Astrocyte (in vitro differentiated cells and primary cell): Measurements from ENCODE around the gene SH2B2. TPM values are rescaled to one million over a fixed set of nuclear protein-coding genes. Genes with fewer than 3 reads are reported as not detected.

ENCODE experiments used
- DNase-seq: peaks from one replicate; pipeline ENCODE4 v3.0.0-alpha.2; 2010; ENCODE audit warnings: low read depth
- FAIRE-seq: peaks from 2 replicates; lab custom pipeline; 2011; peaks lifted over from hg19 to GRCh38; lab: Jason Lieb, UNC
- H2AFZ ChIP-seq: 2 replicates; pipeline ENCODE4 v1.6.0; 2012; ENCODE audit warnings: low read depth, low read length, inconsistent platforms
- H3K27ac ChIP-seq: 2 replicates; pipeline ENCODE4 v1.5.1; 2011; ENCODE audit warnings: low read depth, low read length, inconsistent platforms
- H3K27me3 ChIP-seq: 2 replicates; pipeline ENCODE4 v1.6.0; 2011; ENCODE audit warnings: low read length, inconsistent platforms; ENCODE audit not compliant: insufficient read depth
- H3K36me3 ChIP-seq: 2 replicates; pipeline ENCODE4 v1.5.1; 2011; ENCODE audit warnings: low read length, inconsistent platforms; ENCODE audit not compliant: insufficient read depth
- H3K4me1 ChIP-seq: 2 replicates; pipeline ENCODE4 v1.5.1; 2011; ENCODE audit warnings: low read length, inconsistent platforms; ENCODE audit not compliant: insufficient read depth
- H3K4me2 ChIP-seq: 2 replicates; pipeline ENCODE4 v1.6.0; 2012; ENCODE audit warnings: low read length, inconsistent platforms
- H3K4me3 ChIP-seq: 2 replicates; pipeline ENCODE4 v1.5.1; 2011; ENCODE audit warnings: low read depth, mild to moderate bottlenecking, low read length, inconsistent platforms; ENCODE audit not compliant: insufficient read depth
- H3K79me2 ChIP-seq: 2 replicates; pipeline ENCODE4 v1.6.0; 2012; ENCODE audit warnings: mild to moderate bottlenecking, low read length, inconsistent platforms; ENCODE audit not compliant: insufficient read depth
- H3K9ac ChIP-seq: 2 replicates; pipeline ENCODE4 v1.6.0; 2012; ENCODE audit warnings: mild to moderate bottlenecking, low read length, inconsistent platforms
- H3K9me3 ChIP-seq: 2 replicates; pipeline ENCODE4 v1.5.1; 2012; ENCODE audit warnings: low read depth, mild to moderate bottlenecking, low read length, inconsistent platforms; ENCODE audit not compliant: insufficient read depth
- H4K20me1 ChIP-seq: 2 replicates; pipeline ENCODE4 v1.6.0; 2012; ENCODE audit warnings: low read length, inconsistent platforms; ENCODE audit not compliant: insufficient read depth
- H3K27ac Mint-ChIP-seq: one replicate; pipeline ENCODE4 v1.8.0; 2021; ENCODE audit warnings: mild to moderate bottlenecking, mixed read lengths; ENCODE audit not compliant: unreplicated experiment
- H3K27me3 Mint-ChIP-seq: one replicate; pipeline ENCODE4 v1.8.0; 2021; ENCODE audit warnings: low read depth, mixed read lengths; ENCODE audit not compliant: unreplicated experiment
- H3K36me3 Mint-ChIP-seq: one replicate; pipeline ENCODE4 v1.8.0; 2021; ENCODE audit warnings: low read depth, mixed read lengths; ENCODE audit not compliant: unreplicated experiment
- H3K4me1 Mint-ChIP-seq: one replicate; pipeline ENCODE4 v1.8.0; 2021; ENCODE audit warnings: low read depth, mixed read lengths; ENCODE audit not compliant: unreplicated experiment
- H3K4me3 Mint-ChIP-seq: one replicate; pipeline ENCODE4 v1.8.0; 2021; ENCODE audit warnings: mild to moderate bottlenecking, moderate library complexity, mixed read lengths; ENCODE audit not compliant: unreplicated experiment
- H3K9me3 Mint-ChIP-seq: one replicate; pipeline ENCODE4 v1.8.0; 2021; ENCODE audit warnings: mild to moderate bottlenecking, mixed read lengths; ENCODE audit not compliant: unreplicated experiment
- EZH2 ChIP-seq: IDR thresholded peaks from 2 replicates; pipeline ENCODE4 v1.6.1; 2012; ENCODE audit warnings: mild to moderate bottlenecking, low read length, inconsistent platforms; ENCODE audit not compliant: insufficient read depth
- total RNA-seq: library from RNA; stranded (reverse); gene quantifications from 2 replicates; pipeline ENCODE4 v1.2.1, GENCODE V29; 2021
- TF ChIP-seq, protein P1 (sequence below): IDR thresholded peaks from 2 replicates; pipeline ENCODE4 v1.5.1; 2011; ENCODE audit warnings: low read depth, mild to moderate bottlenecking, inconsistent platforms, low read length, moderate library complexity; ENCODE audit not compliant: insufficient read depth

Gene SH2B2
- total RNA-seq, 1 donor from 2014 or later: 5.6 TPM

DNA sequence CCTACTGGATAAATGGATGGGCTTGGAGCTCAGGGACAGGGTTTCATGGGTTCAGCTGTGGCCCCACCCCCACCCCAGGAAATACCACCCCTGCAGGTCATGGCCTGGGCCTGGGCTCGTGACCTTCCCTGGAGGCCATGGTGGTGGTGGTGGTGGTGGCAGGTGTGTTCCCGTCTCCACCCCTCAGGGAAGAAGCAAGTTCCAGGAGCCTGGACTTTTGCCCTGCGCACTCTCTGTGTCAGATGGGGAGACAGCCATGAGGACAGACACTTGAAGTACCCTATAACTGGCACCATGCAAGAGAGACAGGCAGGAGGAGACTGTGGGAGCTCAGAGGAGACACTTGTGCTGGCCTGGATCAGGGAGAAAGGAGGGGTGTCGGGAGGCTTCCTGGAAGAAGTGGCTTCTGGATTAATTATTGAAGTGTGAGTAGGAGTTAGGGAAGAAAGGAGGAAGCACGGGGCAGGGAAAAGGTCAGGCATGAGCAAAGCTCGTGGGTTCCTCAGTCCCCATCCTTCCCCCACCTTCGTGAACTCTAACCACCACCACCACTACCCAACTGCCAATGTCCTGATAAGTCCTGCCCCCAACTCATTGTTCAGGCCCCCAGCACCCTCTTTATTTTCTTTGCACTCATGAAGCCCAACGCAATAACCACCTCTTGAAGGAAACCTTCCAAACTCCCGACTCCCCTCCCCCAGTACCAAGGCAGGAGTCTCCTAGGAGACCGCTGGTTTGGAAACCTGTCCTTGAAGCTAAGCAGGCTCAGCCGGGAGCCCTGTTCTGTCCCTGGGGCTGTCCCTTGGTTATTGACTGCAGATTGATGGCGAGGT, 8.9 kb downstream of the SH2B2 start:
- Histone ChIP-seq H3K4me3 (no peak overlapping the region), H3K4me2 (no peak overlapping the region), H2AFZ (no peak overlapping the region), H3K79me2 (no peaks in the 10 kb centered on the region), H3K9ac (no peak overlapping the region), H3K9me3 (no peaks in the 10 kb centered on the region), H4K20me1 (no peaks in the 10 kb centered on the region), H3K36me3 (no peaks in the 10 kb centered on the region), H3K27me3 (peaks cover 11% of the 10 kb centered on the region), H3K4me1 (peaks cover 7% of the 10 kb centered on the region), H3K27ac (no peak overlapping the region)
- Mint-ChIP-seq H3K36me3 (peaks cover 3% of the 10 kb centered on the region), H3K4me3 (peak overlapping the region; percentile 16), H3K27ac (no peak overlapping the region), H3K27me3 (peaks cover 27% of the 10 kb centered on the region), H3K4me1 (peaks cover 6% of the 10 kb centered on the region), H3K9me3 (no peaks in the 10 kb centered on the region)
- no peak for FAIRE-seq
- no peak for TF ChIP-seq EZH2
- TF ChIP-seq, protein P1, sequence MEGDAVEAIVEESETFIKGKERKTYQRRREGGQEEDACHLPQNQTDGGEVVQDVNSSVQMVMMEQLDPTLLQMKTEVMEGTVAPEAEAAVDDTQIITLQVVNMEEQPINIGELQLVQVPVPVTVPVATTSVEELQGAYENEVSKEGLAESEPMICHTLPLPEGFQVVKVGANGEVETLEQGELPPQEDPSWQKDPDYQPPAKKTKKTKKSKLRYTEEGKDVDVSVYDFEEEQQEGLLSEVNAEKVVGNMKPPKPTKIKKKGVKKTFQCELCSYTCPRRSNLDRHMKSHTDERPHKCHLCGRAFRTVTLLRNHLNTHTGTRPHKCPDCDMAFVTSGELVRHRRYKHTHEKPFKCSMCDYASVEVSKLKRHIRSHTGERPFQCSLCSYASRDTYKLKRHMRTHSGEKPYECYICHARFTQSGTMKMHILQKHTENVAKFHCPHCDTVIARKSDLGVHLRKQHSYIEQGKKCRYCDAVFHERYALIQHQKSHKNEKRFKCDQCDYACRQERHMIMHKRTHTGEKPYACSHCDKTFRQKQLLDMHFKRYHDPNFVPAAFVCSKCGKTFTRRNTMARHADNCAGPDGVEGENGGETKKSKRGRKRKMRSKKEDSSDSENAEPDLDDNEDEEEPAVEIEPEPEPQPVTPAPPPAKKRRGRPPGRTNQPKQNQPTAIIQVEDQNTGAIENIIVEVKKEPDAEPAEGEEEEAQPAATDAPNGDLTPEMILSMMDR: no peak
- no peak for DNase-seq

DNA sequence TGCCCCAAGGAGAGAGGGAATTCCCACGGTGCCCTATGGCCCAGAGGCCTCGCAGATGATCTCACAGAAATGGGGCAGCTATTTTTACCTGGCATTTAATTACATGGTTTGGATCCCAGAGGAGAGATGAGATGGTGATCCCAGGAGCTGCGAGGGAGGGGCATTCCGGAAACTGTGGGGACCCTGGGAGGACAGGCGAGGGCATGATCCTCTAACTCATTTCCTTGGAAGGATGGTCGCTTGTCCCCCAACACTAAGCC, 9.4 kb downstream of the SH2B2 start:
- Histone ChIP-seq H3K79me2 (no peaks in the 10 kb centered on the region), H2AFZ (no peak overlapping the region), H3K27ac (no peak overlapping the region), H3K4me1 (peaks cover 7% of the 10 kb centered on the region), H3K9ac (no peak overlapping the region), H3K4me2 (no peak overlapping the region), H3K27me3 (peaks cover 10% of the 10 kb centered on the region), H3K36me3 (no peaks in the 10 kb centered on the region), H4K20me1 (no peaks in the 10 kb centered on the region), H3K9me3 (no peaks in the 10 kb centered on the region), H3K4me3 (no peak overlapping the region)
- FAIRE-seq (no peak), DNase-seq (no peak)
- Mint-ChIP-seq H3K4me1 (peaks cover 6% of the 10 kb centered on the region), H3K36me3 (peaks cover 3% of the 10 kb centered on the region), H3K4me3 (peak overlapping the region; percentile 54), H3K27me3 (peaks cover 26% of the 10 kb centered on the region), H3K9me3 (no peaks in the 10 kb centered on the region), H3K27ac (no peak overlapping the region)
- TF ChIP-seq, protein P1: no peak
- no peak for TF ChIP-seq EZH2

DNA sequence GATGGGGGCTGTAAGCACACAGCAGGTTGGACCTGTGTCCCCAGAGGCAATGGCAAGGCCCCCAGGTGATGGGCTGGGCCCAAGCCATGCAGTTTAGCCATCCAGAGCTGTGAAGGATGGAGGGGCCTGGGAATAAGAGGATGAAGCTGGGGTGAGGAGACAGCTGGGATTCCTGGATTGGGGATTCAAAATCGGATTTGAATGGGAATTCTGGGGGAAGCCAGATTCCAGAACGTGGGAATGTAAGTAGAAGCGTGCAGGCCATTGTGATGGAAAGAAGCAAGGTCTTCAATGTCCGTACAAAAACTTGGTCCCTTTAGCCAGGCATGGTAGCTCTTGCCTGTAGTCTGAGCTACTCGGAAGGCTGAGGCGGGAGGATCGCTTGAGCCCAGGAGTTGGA, 9.8 kb downstream of the SH2B2 start:
- TF ChIP-seq, protein P1: no peak
- TF ChIP-seq EZH2: no peak
- H3K9me3 Mint-ChIP-seq: no peaks in the 10 kb centered on the region
- no peak overlapping the region for H3K27ac ChIP-seq
- no peak overlapping the region for H3K9ac ChIP-seq
- H3K4me1 ChIP-seq: peaks cover 4% of the 10 kb centered on the region
- no peaks in the 10 kb centered on the region for H3K36me3 ChIP-seq
- H3K9me3 ChIP-seq: no peaks in the 10 kb centered on the region
- H3K36me3 Mint-ChIP-seq: peaks cover 3% of the 10 kb centered on the region
- FAIRE-seq (no peak), DNase-seq (no peak)
- H3K4me2 ChIP-seq: no peak overlapping the region
- H3K27ac Mint-ChIP-seq: no peak overlapping the region
- H2AFZ ChIP-seq: no peak overlapping the region
- H4K20me1 ChIP-seq: no peaks in the 10 kb centered on the region
- peaks cover 3% of the 10 kb centered on the region for H3K4me1 Mint-ChIP-seq
- peaks cover 11% of the 10 kb centered on the region for H3K27me3 ChIP-seq
- H3K4me3 Mint-ChIP-seq: no peak overlapping the region
- H3K27me3 Mint-ChIP-seq: peaks cover 25% of the 10 kb centered on the region
- no peaks in the 10 kb centered on the region for H3K79me2 ChIP-seq
- H3K4me3 ChIP-seq: no peak overlapping the region
